HG03108 (cell line): ENCODE results near the gene PRICKLE4.
"Not testable (repeated sequence)": the region's sequence is repeated elsewhere in the genome, so short reads cannot be mapped to it uniquely, and the experiment has no call there.

Experiments used
- ATAC-seq: cut with Tn5 transposase; IDR thresholded peaks from one replicate; pipeline ENCODE4 v1.9.1; 2021; ENCODE audit warnings: moderate library complexity; ENCODE audit not compliant: unreplicated experiment

Gene PRICKLE4

GRCh38 chr6:41790045-41790444 is 9.5 kb downstream of the PRICKLE4 start:
- no peak for ATAC-seq

- no peak for ATAC-seq
These were observed 10.7 kb downstream of the PRICKLE4 start for GRCh38 chr6:41791305-41791704.

GRCh38 chr6:41791984-41792383 is 11.4 kb downstream of the PRICKLE4 start:
- no peak for ATAC-seq

- ATAC-seq: no peak
These were observed 15.9 kb downstream of the PRICKLE4 start for GRCh38 chr6:41796474-41796873.

- no peak for ATAC-seq
These were observed 18.4 kb downstream of the PRICKLE4 start for GRCh38 chr6:41798901-41799558.

- no peak for ATAC-seq
These were observed 19.0 kb downstream of the PRICKLE4 start for GRCh38 chr6:41799559-41799911.

GRCh38 chr6:41801380-41801779 is 20.8 kb downstream of the PRICKLE4 start:
- ATAC-seq: no peak

- no peak for ATAC-seq
These were observed 25.5 kb downstream of the PRICKLE4 start for GRCh38 chr6:41805830-41806774.

- ATAC-seq: no peak
These were observed 30.5 kb downstream of the PRICKLE4 start for GRCh38 chr6:41811095-41811494.

- ATAC-seq: not testable (repeated sequence)
These were observed 31.4 kb downstream of the PRICKLE4 start for GRCh38 chr6:41811946-41812345.

- no peak for ATAC-seq
These were observed 32.9 kb downstream of the PRICKLE4 start for GRCh38 chr6:41813469-41813868.

GRCh38 chr6:41813956-41814355 is 33.4 kb downstream of the PRICKLE4 start:
- no peak for ATAC-seq

GRCh38 chr6:41814629-41815028 is 34.0 kb downstream of the PRICKLE4 start:
- ATAC-seq: no peak

GRCh38 chr6:41815587-41815986 is 35.0 kb downstream of the PRICKLE4 start:
- no peak for ATAC-seq

GRCh38 chr6:41818271-41819054 is 37.9 kb downstream of the PRICKLE4 start:
- no peak for ATAC-seq

- ATAC-seq: no peak
These were observed 40.7 kb downstream of the PRICKLE4 start for GRCh38 chr6:41821266-41821665.

- ATAC-seq: no peak
These were observed 41.4 kb downstream of the PRICKLE4 start for GRCh38 chr6:41822021-41822420.

- ATAC-seq: no peak
These were observed 42.6 kb downstream of the PRICKLE4 start for GRCh38 chr6:41823178-41823577.

GRCh38 chr6:41824571-41825569 is 44.3 kb downstream of the PRICKLE4 start:
- no peak for ATAC-seq

- ATAC-seq: no peak
These were observed 45.9 kb downstream of the PRICKLE4 start for GRCh38 chr6:41826343-41827022.
